SK-N-SH (cell line): ENCODE measurements around the gene CNTN4. TPM values are rescaled to one million over a fixed set of nuclear protein-coding genes. Genes with fewer than 3 reads are reported as not detected.

ENCODE experiments used
- CTCF ChIA-PET: fragments of 300-600, 350-600 bp; formaldehyde crosslinking; extraction: SDS; loops from one replicate; lab custom pipeline; 2021; lab: Yijun Ruan, JAX
- POLR2A ChIA-PET: fragments of 350-600 bp; sonication (Branson Sonifier 250); formaldehyde crosslinking; extraction: SDS; loops from one replicate; lab custom pipeline; 2020; ENCODE audit warnings: antibody characterized with exemption, inconsistent platforms; lab: Yijun Ruan, JAX
- DNase-seq: peaks from one replicate; pipeline ENCODE4 v3.0.0; 2012
- H2AFZ ChIP-seq: fragments of 200-600 bp; sonication (generic); 2 replicates; pipeline ENCODE4 v1.8.1; 2016; ENCODE audit warnings: antibody characterized with exemption, mild to moderate bottlenecking, low read depth
- H3F3A ChIP-seq: fragments of 200-600 bp; sonication (generic); replicated peaks from 2 replicates; pipeline ENCODE3; 2016; ENCODE audit warnings: antibody characterized with exemption, mild to moderate bottlenecking; ENCODE audit not compliant: insufficient read depth
- H3K27ac ChIP-seq, 2 experiments: fragments of 200-500 bp in 1 of 2; fragments of 200-600 bp in 1 of 2; sonication (Bioruptor generic) in 1 of 2; sonication (generic), shearing (Covaris generic) in 1 of 2; 2 replicates each; pipeline versions ENCODE4 v1.5.1 to v1.6.1; 2014 to 2016; ENCODE audit warnings: low read depth in 2 of 2, inconsistent platforms in 1 of 2, low read length in 1 of 2, mild to moderate bottlenecking in 1 of 2, mixed read lengths in 1 of 2
- H3K27me3 ChIP-seq: fragments of 200-600 bp; sonication (generic), shearing (Covaris generic); 2 replicates; pipeline ENCODE4 v1.6.1; 2016; ENCODE audit warnings: mixed run types; ENCODE audit not compliant: insufficient read depth
- H3K36me3 ChIP-seq, 2 experiments: fragments of 200-500 bp in 1 of 2; fragments of 200-600 bp in 1 of 2; sonication (Bioruptor generic) in 1 of 2; sonication (generic) in 1 of 2; replicated peaks in 1 of 2; 2 replicates each; pipeline versions ENCODE3 to v1.5.1; 2014 to 2016; ENCODE audit warnings: low read length in 1 of 2, mild to moderate bottlenecking in 1 of 2; ENCODE audit not compliant: insufficient read depth in 2 of 2, control insufficient read depth in 1 of 2
- H3K4me1 ChIP-seq, 2 experiments: fragments of 200-500 bp in 1 of 2; fragments of 200-600 bp in 1 of 2; sonication (Bioruptor generic) in 1 of 2; sonication (generic), shearing (Covaris generic) in 1 of 2; 2 replicates each; pipeline versions ENCODE4 v1.5.1 to v1.6.1; 2014 to 2016; ENCODE audit warnings: low read depth in 1 of 2, low read length in 1 of 2, mixed run types in 1 of 2; ENCODE audit not compliant: insufficient read depth in 2 of 2, control insufficient read depth in 1 of 2
- H3K4me2 ChIP-seq: fragments of 200-600 bp; sonication (generic), shearing (Covaris generic); 2 replicates; pipeline ENCODE4 v1.6.1; 2017; ENCODE audit warnings: mixed run types
- H3K4me3 ChIP-seq, 2 experiments: fragments of 200-500 bp in 1 of 2; fragments of 200-600 bp in 1 of 2; sonication (Bioruptor generic) in 1 of 2; sonication (generic), shearing (Covaris generic) in 1 of 2; 2 replicates each; pipeline versions ENCODE4 v1.5.1 to v1.8.1; 2014 to 2016; ENCODE audit warnings: low read depth in 2 of 2, inconsistent platforms in 1 of 2, low read length in 1 of 2, mild to moderate bottlenecking in 1 of 2, mixed read lengths in 1 of 2, moderate library complexity in 1 of 2
- H3K79me2 ChIP-seq: fragments of 200-600 bp; sonication (generic); 2 replicates; pipeline ENCODE4 v1.8.1; 2017; ENCODE audit warnings: mild to moderate bottlenecking; ENCODE audit not compliant: insufficient read depth
- H3K9ac ChIP-seq: fragments of 200-600 bp; sonication (generic); 2 replicates; pipeline ENCODE4 v1.6.1; 2017; ENCODE audit warnings: mixed run types
- H3K9me2 ChIP-seq: fragments of 200-600 bp; sonication (generic); 2 replicates; pipeline ENCODE4 v1.6.1; 2017; ENCODE audit warnings: mixed run types
- H3K9me3 ChIP-seq: fragments of 200-600 bp; sonication (generic); 2 replicates; pipeline ENCODE4 v1.6.1; 2017; ENCODE audit warnings: mixed run types, mild to moderate bottlenecking, moderate library complexity
- H4K20me1 ChIP-seq: fragments of 200-600 bp; sonication (generic); 2 replicates; pipeline ENCODE4 v1.6.1; 2017; ENCODE audit warnings: mild to moderate bottlenecking, mixed run types; ENCODE audit not compliant: insufficient read depth
- CHD2 ChIP-seq: fragments of 150-350 bp; IDR thresholded peaks from 2 replicates; pipeline ENCODE4 v1.6.1; 2018; ENCODE audit warnings: low read length; ENCODE audit not compliant: partially characterized antibody
- ELF1 ChIP-seq: IDR thresholded peaks from 2 replicates; pipeline ENCODE4 v1.4.0; 2012
- EZH2phosphoT487 ChIP-seq: fragments of 200-600 bp; sonication (generic); IDR thresholded peaks from 2 replicates; pipeline ENCODE4 v1.6.1; 2017; ENCODE audit warnings: low read depth, mixed run types, mild to moderate bottlenecking, antibody characterized with exemption, moderate library complexity, borderline replicate concordance
- FOXJ3 ChIP-seq: sonication (generic); formaldehyde crosslinking; IDR thresholded peaks from 2 replicates; pipeline ENCODE4 v1.5.1; 2020; ENCODE audit warnings: mild to moderate bottlenecking, missing genetic modification reagents
- FOXM1 ChIP-seq: IDR thresholded peaks from 2 replicates; pipeline ENCODE4 v1.4.0; 2012; ENCODE audit warnings: low read depth, mild to moderate bottlenecking
- GABPA ChIP-seq: IDR thresholded peaks from 2 replicates; pipeline ENCODE4 v1.4.0; 2012; ENCODE audit warnings: low read depth, mild to moderate bottlenecking
- GATA2 ChIP-seq: sonication (generic); formaldehyde crosslinking; IDR thresholded peaks from 2 replicates; pipeline ENCODE4 v1.5.0; 2020; ENCODE audit warnings: mild to moderate bottlenecking, missing genetic modification reagents
- IRF3 ChIP-seq: fragments of 150-350 bp; IDR thresholded peaks from 2 replicates; pipeline ENCODE4 v1.6.1; 2016; ENCODE audit warnings: mild to moderate bottlenecking, low read depth, low read length
- JUND ChIP-seq: IDR thresholded peaks from 2 replicates; pipeline ENCODE4 v1.4.0; 2012
- MEF2A ChIP-seq: IDR thresholded peaks from 2 replicates; pipeline ENCODE4 v1.4.0; 2012; ENCODE audit warnings: low read depth, borderline replicate concordance
- MXI1 ChIP-seq: IDR thresholded peaks from 2 replicates; pipeline ENCODE4 v1.6.1; 2012; ENCODE audit warnings: mild to moderate bottlenecking, low read depth, low read length, improper control_type of control experiment
- NFIC ChIP-seq: IDR thresholded peaks from 2 replicates; pipeline ENCODE4 v1.4.0; 2012; ENCODE audit warnings: borderline replicate concordance
- PBX3 ChIP-seq: IDR thresholded peaks from 2 replicates; pipeline ENCODE4; 2012
- POLR2AphosphoS5 ChIP-seq: IDR thresholded peaks from 2 replicates; pipeline ENCODE4 v1.6.1; 2012; ENCODE audit warnings: low read depth, low read length
- RCOR1 ChIP-seq: fragments of 150-350 bp; IDR thresholded peaks from 2 replicates; pipeline ENCODE4 v1.6.1; 2017; ENCODE audit warnings: antibody characterized with exemption, low read length
- RFX5 ChIP-seq: IDR thresholded peaks from 2 replicates; pipeline ENCODE4 v1.6.1; 2012; ENCODE audit warnings: mild to moderate bottlenecking, improper control_type of control experiment, low read length
- RXRA ChIP-seq: IDR thresholded peaks from 2 replicates; pipeline ENCODE4 v1.4.0; 2012; ENCODE audit warnings: low read depth, mild to moderate bottlenecking, borderline replicate concordance
- SMC3 ChIP-seq: IDR thresholded peaks from 2 replicates; pipeline ENCODE4 v1.6.1; 2012; ENCODE audit warnings: low read depth, low read length, improper control_type of control experiment
- TEAD4 ChIP-seq: IDR thresholded peaks from 2 replicates; pipeline ENCODE4 v1.4.0; 2012; ENCODE audit warnings: mild to moderate bottlenecking, borderline replicate concordance; ENCODE audit not compliant: insufficient read depth
- WGBS: methylation state at CpG from one replicate; pipeline ENCODE4 v1.1.6; 2017; ENCODE audit warnings: low lambda C conversion rate; 5-methylcytosine and 5-hydroxymethylcytosine counted together
- polyA plus RNA-seq, 3 experiments: library from polyadenylated mRNA; depleted of rRNA; stranded (reverse); fragments of >200 nt; gene quantifications; 2 replicates each; pipeline ENCODE4 v1.2.3, GENCODE V29; 2012
- TF ChIP-seq, protein P1 (sequence below): fragments of 200-600 bp; sonication (generic); IDR thresholded peaks from 2 replicates; pipeline ENCODE4 v1.6.1; 2017; ENCODE audit warnings: antibody characterized with exemption, mild to moderate bottlenecking, moderate library complexity
- TF ChIP-seq, protein P2 (sequence below): IDR thresholded peaks from 2 replicates; pipeline ENCODE4 v1.4.0; 2012; ENCODE audit warnings: low read depth, borderline replicate concordance

Gene CNTN4
- polyA plus RNA-seq, 1 of the 3 experiments (the other 2 are of a cell fraction), result 0.12 TPM

- H3K9ac ChIP-seq, result no peak overlapping the region
- H3F3A ChIP-seq, result no peaks in the 10 kb centered on the region
- ChIA-PET CTCF (interaction anchor here (0.9 to 1.1 kb wide), 2 partner anchors 16 to 172 kb away, joined by 3 to 4 read pairs; no protein-coding TSS in a partner anchor), POLR2A (no interaction called here)
- no peaks in the 10 kb centered on the region for H3K79me2 ChIP-seq
- H3K4me3 ChIP-seq, result no peak overlapping the region
- no peak overlapping the region for H3K27ac ChIP-seq
- H3K36me3 ChIP-seq, result no peaks in the 10 kb centered on the region
- H3K4me2 ChIP-seq, result no peak overlapping the region
- no peaks in the 10 kb centered on the region for H3K9me2 ChIP-seq
- no peaks in the 10 kb centered on the region for H3K27me3 ChIP-seq
- no peak for TF ChIP-seq RXRA
- TF ChIP-seq TEAD4, result no peak
- TF ChIP-seq NFIC, result no peak
- TF ChIP-seq MEF2A, result no peak
- TF ChIP-seq SMC3, result no peak
- TF ChIP-seq MXI1, result no peak
- TF ChIP-seq FOXM1, result no peak
- TF ChIP-seq EZH2phosphoT487, result no peak
- no peak for TF ChIP-seq ELF1
- TF ChIP-seq POLR2AphosphoS5, result no peak
- TF ChIP-seq RFX5, result no peak
- TF ChIP-seq, protein P1, sequence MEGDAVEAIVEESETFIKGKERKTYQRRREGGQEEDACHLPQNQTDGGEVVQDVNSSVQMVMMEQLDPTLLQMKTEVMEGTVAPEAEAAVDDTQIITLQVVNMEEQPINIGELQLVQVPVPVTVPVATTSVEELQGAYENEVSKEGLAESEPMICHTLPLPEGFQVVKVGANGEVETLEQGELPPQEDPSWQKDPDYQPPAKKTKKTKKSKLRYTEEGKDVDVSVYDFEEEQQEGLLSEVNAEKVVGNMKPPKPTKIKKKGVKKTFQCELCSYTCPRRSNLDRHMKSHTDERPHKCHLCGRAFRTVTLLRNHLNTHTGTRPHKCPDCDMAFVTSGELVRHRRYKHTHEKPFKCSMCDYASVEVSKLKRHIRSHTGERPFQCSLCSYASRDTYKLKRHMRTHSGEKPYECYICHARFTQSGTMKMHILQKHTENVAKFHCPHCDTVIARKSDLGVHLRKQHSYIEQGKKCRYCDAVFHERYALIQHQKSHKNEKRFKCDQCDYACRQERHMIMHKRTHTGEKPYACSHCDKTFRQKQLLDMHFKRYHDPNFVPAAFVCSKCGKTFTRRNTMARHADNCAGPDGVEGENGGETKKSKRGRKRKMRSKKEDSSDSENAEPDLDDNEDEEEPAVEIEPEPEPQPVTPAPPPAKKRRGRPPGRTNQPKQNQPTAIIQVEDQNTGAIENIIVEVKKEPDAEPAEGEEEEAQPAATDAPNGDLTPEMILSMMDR, result no peak
- TF ChIP-seq GABPA, result no peak
- TF ChIP-seq CHD2, result no peak
- no peak for TF ChIP-seq RCOR1
- no peaks in the 10 kb centered on the region; a peak in 1 of 4 replicates for H3K4me1 ChIP-seq
- H4K20me1 ChIP-seq, result no peaks in the 10 kb centered on the region
- H3K9me3 ChIP-seq, result no peaks in the 10 kb centered on the region
- WGBS, result 19% methylated on average over 2 of the region's 2 CpGs
- H2AFZ ChIP-seq, result no peak overlapping the region
- DNase-seq, result no peak
Measured at GRCh38 chr3:2937592-2937991, 838.9 kb downstream of the CNTN4 start.

- no peak overlapping the region for H3K4me2 ChIP-seq
- H3K9me3 ChIP-seq, result no peaks in the 10 kb centered on the region
- no peaks in the 10 kb centered on the region for H3K79me2 ChIP-seq
- no peak for DNase-seq
- no peak overlapping the region; a peak in 1 of 4 replicates for H3K27ac ChIP-seq
- no peak overlapping the region for H2AFZ ChIP-seq
- CTCF ChIA-PET, result no interaction called here
- no peaks in the 10 kb centered on the region for H3K36me3 ChIP-seq
- POLR2A ChIA-PET, result no interaction called here
- H3K9me2 ChIP-seq, result no peaks in the 10 kb centered on the region
- no peaks in the 10 kb centered on the region for H3F3A ChIP-seq
- H3K4me3 ChIP-seq, result no peak overlapping the region
- H3K9ac ChIP-seq, result no peak overlapping the region
- 0% methylated on average over 1 of the region's 1 CpG for WGBS
- no peaks in the 10 kb centered on the region for H3K27me3 ChIP-seq
- no peaks in the 10 kb centered on the region for H4K20me1 ChIP-seq
- H3K4me1 ChIP-seq, result no peaks in the 10 kb centered on the region; a peak in 1 of 4 replicates
- TF ChIP-seq FOXJ3 (no peak), JUND (no peak), RCOR1 (no peak), EZH2phosphoT487 (no peak), GATA2 (no peak), IRF3 (no peak), PBX3 (no peak), MXI1 (no peak), CHD2 (no peak)
- TF ChIP-seq, protein P2, sequence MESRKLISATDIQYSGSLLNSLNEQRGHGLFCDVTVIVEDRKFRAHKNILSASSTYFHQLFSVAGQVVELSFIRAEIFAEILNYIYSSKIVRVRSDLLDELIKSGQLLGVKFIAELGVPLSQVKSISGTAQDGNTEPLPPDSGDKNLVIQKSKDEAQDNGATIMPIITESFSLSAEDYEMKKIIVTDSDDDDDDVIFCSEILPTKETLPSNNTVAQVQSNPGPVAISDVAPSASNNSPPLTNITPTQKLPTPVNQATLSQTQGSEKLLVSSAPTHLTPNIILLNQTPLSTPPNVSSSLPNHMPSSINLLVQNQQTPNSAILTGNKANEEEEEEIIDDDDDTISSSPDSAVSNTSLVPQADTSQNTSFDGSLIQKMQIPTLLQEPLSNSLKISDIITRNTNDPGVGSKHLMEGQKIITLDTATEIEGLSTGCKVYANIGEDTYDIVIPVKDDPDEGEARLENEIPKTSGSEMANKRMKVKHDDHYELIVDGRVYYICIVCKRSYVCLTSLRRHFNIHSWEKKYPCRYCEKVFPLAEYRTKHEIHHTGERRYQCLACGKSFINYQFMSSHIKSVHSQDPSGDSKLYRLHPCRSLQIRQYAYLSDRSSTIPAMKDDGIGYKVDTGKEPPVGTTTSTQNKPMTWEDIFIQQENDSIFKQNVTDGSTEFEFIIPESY, result no peak
- TF ChIP-seq, protein P1, result no peak
Measured at GRCh38 chr3:2938711-2939110, 840.0 kb downstream of the CNTN4 start.
